ENCODE data around the gene NBEA.

DNA sequence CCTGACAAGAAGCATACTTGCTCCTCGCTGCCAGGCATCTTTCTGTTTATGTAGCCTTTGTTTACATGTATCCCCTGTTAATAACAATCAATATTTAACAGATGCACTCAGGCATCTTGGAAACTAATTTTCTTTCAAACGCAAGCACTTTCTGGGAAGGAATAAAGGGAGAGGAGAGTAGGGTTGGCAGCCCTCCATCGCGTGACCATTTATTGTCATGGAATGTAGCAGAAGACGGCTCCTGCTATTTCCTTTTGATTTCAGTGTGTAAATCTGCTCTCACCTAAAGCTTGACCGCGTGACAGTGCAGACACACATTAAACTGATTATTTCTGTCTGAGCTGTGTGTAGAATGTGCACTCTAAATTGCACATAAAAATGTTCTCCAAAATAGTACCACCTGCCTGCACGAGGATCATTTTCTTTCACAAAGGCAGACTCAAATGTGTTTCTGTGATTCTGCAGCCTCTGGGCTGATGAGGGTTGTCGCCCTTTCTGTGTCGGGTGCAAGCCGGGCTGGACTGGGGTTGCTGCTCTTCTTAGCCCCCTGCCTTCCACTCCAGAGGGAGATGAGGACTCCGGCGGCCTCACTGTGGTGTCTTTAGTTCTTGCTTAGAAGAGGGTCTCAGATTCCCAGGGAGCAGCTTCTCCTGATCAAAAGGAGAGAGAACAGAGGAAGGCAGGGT, 757.9 kb downstream of the NBEA start:
- TF ChIP-seq, protein P1, sequence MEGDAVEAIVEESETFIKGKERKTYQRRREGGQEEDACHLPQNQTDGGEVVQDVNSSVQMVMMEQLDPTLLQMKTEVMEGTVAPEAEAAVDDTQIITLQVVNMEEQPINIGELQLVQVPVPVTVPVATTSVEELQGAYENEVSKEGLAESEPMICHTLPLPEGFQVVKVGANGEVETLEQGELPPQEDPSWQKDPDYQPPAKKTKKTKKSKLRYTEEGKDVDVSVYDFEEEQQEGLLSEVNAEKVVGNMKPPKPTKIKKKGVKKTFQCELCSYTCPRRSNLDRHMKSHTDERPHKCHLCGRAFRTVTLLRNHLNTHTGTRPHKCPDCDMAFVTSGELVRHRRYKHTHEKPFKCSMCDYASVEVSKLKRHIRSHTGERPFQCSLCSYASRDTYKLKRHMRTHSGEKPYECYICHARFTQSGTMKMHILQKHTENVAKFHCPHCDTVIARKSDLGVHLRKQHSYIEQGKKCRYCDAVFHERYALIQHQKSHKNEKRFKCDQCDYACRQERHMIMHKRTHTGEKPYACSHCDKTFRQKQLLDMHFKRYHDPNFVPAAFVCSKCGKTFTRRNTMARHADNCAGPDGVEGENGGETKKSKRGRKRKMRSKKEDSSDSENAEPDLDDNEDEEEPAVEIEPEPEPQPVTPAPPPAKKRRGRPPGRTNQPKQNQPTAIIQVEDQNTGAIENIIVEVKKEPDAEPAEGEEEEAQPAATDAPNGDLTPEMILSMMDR (IDR thresholded peaks at IDR 0.05; ENCODE audit: poor library complexity), result no peak
- peak; percentile 77 for TF ChIP-seq EZH2phosphoT487 (IDR thresholded peaks at IDR 0.05; ENCODE audit: low read depth, severe bottlenecking, unreplicated experiment)
- no peak for TF ChIP-seq EZH2 (IDR thresholded peaks at IDR 0.05; ENCODE audit: borderline replicate concordance)

Data from hepatocyte (in vitro differentiated cells).